GM18498 (cell line): ENCODE data around the gene TPD52L3.

ENCODE experiments used
- ATAC-seq: cut with Tn5 transposase; IDR thresholded peaks from one replicate; pipeline ENCODE4 v1.9.1; 2021; ENCODE audit warnings: mild to moderate bottlenecking, moderate library complexity; ENCODE audit not compliant: unreplicated experiment

TPD52L3 gene

GRCh38 chr9:6328103-6328502, at the start of gene TPD52L3:
Gene TPD52L3 (plus strand): TSS chr9:6328375. CDS start chr9:6328596, 221 bp downstream.
- no peak for ATAC-seq

- ATAC-seq = no peak
These were observed 26.3 kb upstream of the TPD52L3 start for GRCh38 chr9:6301858-6302257.

GRCh38 chr9:6302417-6302816, 25.8 kb upstream of the TPD52L3 start:
- no peak for ATAC-seq

- ATAC-seq = no peak
These were observed 23.9 kb upstream of the TPD52L3 start for GRCh38 chr9:6304232-6304631.

- ATAC-seq = no peak
These were observed 22.1 kb upstream of the TPD52L3 start for GRCh38 chr9:6305954-6306563.

- ATAC-seq = no peak
These were observed 20.6 kb upstream of the TPD52L3 start for GRCh38 chr9:6307551-6308096.

- no peak for ATAC-seq
These were observed 2.9 kb downstream of the TPD52L3 start for GRCh38 chr9:6330958-6331634.

- no peak for ATAC-seq
These were observed 6.1 kb downstream of the TPD52L3 start for GRCh38 chr9:6334305-6334704.

- no peak for ATAC-seq
These were observed 20.6 kb downstream of the TPD52L3 start for GRCh38 chr9:6348766-6349165.

- no peak for ATAC-seq
These were observed 23.6 kb downstream of the TPD52L3 start for GRCh38 chr9:6351737-6352136.

GRCh38 chr9:6354072-6354686, 26.0 kb downstream of the TPD52L3 start:
- peak; percentile 81 for ATAC-seq

GRCh38 chr9:6355728-6356127, 27.6 kb downstream of the TPD52L3 start:
- peak; percentile 58 for ATAC-seq

GRCh38 chr9:6356441-6356840, 28.3 kb downstream of the TPD52L3 start:
- ATAC-seq = no peak

- ATAC-seq = no peak
These were observed 28.7 kb downstream of the TPD52L3 start for GRCh38 chr9:6356904-6357303.

- ATAC-seq = no peak
These were observed 39.1 kb downstream of the TPD52L3 start for GRCh38 chr9:6367128-6367890.

GRCh38 chr9:6368831-6369230, 40.7 kb downstream of the TPD52L3 start:
- ATAC-seq = no peak
